ENCODE results near the gene ART5. TPM values are rescaled to one million over a fixed set of nuclear protein-coding genes. Genes with fewer than 3 reads are reported as not detected.

Gene ART5
- total RNA-seq, 1 experiment from 2014 or later, result 7.9 TPM

DNA sequence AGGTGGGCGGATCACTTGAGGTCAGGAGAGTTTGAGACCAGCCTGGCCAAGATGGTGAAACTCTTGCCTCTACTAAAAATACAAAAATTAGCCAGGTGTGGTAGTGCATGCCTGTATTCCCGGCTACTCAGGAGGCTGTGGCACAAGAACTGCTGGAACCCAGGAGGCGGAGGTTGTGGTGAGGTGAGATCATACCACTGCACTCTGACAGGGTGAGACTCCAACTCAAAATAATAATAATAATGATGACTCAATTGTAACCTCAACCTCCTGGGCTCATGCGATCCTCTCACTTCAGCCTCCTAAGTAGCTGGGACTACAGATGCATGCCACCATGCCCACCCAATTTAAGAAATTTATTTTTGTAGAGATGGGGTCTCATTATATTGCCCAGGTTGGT is 45.0 kb upstream of the ART5 start:
- Histone ChIP-seq H2BK120ac (ENCODE audit: low read depth, low read length, poor library complexity, severe bottlenecking) (no peak overlapping the region), H3K27ac (ENCODE audit: insufficient read length, low read depth, low read length) (no peak overlapping the region), H3K4ac (ENCODE audit: low read depth, low read length) (no peak overlapping the region), H3K18ac (ENCODE audit: insufficient read length, low read depth, low read length) (no peak overlapping the region), H2BK5ac (ENCODE audit: insufficient read length, low read length) (no peak overlapping the region), H4K20me1 (ENCODE audit: control insufficient read depth, insufficient read depth, insufficient read length) (no peaks in the 10 kb centered on the region), H3K4me2 (ENCODE audit: insufficient read depth, insufficient read length, low read length) (no peak overlapping the region), H3K79me1 (ENCODE audit: insufficient read depth, low read depth, low read length, poor library complexity, severe bottlenecking) (no peaks in the 10 kb centered on the region), H2BK20ac (ENCODE audit: low read depth, low read length, poor library complexity, severe bottlenecking) (no peak overlapping the region), H3K23me2 (ENCODE audit: insufficient read length, low read depth, low read length, poor library complexity, severe bottlenecking) (no peaks in the 10 kb centered on the region), H3K9me3 (ENCODE audit: control insufficient read depth, low read depth, low read length) (no peaks in the 10 kb centered on the region), H4K91ac (ENCODE audit: insufficient read length, low read depth, low read length) (no peak overlapping the region), H2AK5ac (ENCODE audit: insufficient read length, low read length) (no peak overlapping the region), H4K5ac (ENCODE audit: insufficient read length, low read depth, low read length) (no peak overlapping the region), H3K23ac (ENCODE audit: insufficient read length, low read depth, low read length) (no peak overlapping the region), H4K8ac (replicated peaks; ENCODE audit: insufficient read length, low read depth, low read length) (no peak overlapping the region), H3K4me1 (ENCODE audit: insufficient read depth, low read length) (no peaks in the 10 kb centered on the region), H3K56ac (ENCODE audit: insufficient read length, low read depth, low read length) (no peak overlapping the region), H3K9ac (ENCODE audit: extremely low read depth, insufficient read length, low read length) (no peak overlapping the region), H3T11ph (ENCODE audit: low read length) (no peak overlapping the region), H2AFZ (ENCODE audit: low read length) (no peak overlapping the region), H3K14ac (ENCODE audit: insufficient read depth, low read length) (no peak overlapping the region), H3K27me3 (ENCODE audit: insufficient read depth, low read length) (no peaks in the 10 kb centered on the region), H2BK15ac (ENCODE audit: low read depth, low read length) (no peak overlapping the region), H2BK12ac (ENCODE audit: insufficient read length, low read depth, low read length) (no peak overlapping the region), H3K79me2 (ENCODE audit: insufficient read depth, low read length) (no peaks in the 10 kb centered on the region)
- H3K4me3 Mint-ChIP-seq, result no peak overlapping the region
- peaks cover 40 to 87% (median 74%) of the 10 kb centered on the region in 3 experiments for H3K36me3 Mint-ChIP-seq (ENCODE audit: insufficient read depth in 1 of 3, low read depth in 3 of 3)
- no peak overlapping the region for H3K27ac Mint-ChIP-seq
- H3K4me1 Mint-ChIP-seq, result no peaks in the 10 kb centered on the region
- WGBS (ENCODE audit: extremely low coverage, insufficient read length, low lambda C conversion rate), result no CpG with 5 or more reads among the region's 4 CpGs
- TF ChIP-seq, protein P1, sequence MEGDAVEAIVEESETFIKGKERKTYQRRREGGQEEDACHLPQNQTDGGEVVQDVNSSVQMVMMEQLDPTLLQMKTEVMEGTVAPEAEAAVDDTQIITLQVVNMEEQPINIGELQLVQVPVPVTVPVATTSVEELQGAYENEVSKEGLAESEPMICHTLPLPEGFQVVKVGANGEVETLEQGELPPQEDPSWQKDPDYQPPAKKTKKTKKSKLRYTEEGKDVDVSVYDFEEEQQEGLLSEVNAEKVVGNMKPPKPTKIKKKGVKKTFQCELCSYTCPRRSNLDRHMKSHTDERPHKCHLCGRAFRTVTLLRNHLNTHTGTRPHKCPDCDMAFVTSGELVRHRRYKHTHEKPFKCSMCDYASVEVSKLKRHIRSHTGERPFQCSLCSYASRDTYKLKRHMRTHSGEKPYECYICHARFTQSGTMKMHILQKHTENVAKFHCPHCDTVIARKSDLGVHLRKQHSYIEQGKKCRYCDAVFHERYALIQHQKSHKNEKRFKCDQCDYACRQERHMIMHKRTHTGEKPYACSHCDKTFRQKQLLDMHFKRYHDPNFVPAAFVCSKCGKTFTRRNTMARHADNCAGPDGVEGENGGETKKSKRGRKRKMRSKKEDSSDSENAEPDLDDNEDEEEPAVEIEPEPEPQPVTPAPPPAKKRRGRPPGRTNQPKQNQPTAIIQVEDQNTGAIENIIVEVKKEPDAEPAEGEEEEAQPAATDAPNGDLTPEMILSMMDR (conservative IDR thresholded peaks at IDR 0.05), result no peak
- no peaks in the 10 kb centered on the region for H3K27me3 Mint-ChIP-seq (ENCODE audit: low read depth)
- H3K9me3 Mint-ChIP-seq, result no peaks in the 10 kb centered on the region
- no peak for DNase-seq

Data from H9 (cell line).